Loucy (cell line): ENCODE results near the gene PCGF2.

Source experiments
- H2AFZ ChIP-seq: fragments of 200-600 bp; sonication (generic); 2 replicates; pipeline ENCODE4 v1.6.0; 2016; ENCODE audit warnings: antibody characterized with exemption, mild to moderate bottlenecking, low read length, moderate library complexity
- H3F3A ChIP-seq: fragments of 200-600 bp; 2 replicates; pipeline ENCODE4 v1.6.0; 2016; ENCODE audit warnings: antibody characterized with exemption, low read depth, mild to moderate bottlenecking
- H3K27me3 ChIP-seq: fragments of 200-600 bp; sonication (generic); 2 replicates; pipeline ENCODE4 v1.6.1; 2014; ENCODE audit warnings: low read length, mild to moderate bottlenecking; ENCODE audit not compliant: insufficient read depth, poor library complexity, severe bottlenecking
- H3K36me3 ChIP-seq: fragments of 200-600 bp; sonication (generic); 2 replicates; pipeline ENCODE4 v1.6.1; 2016; ENCODE audit warnings: low read length; ENCODE audit not compliant: insufficient read depth
- H3K4me1 ChIP-seq: fragments of 200-600 bp; sonication (generic); 2 replicates; pipeline ENCODE4 v1.5.1; 2014; ENCODE audit warnings: low read length, mild to moderate bottlenecking; ENCODE audit not compliant: insufficient read depth, poor library complexity, severe bottlenecking
- H3K4me2 ChIP-seq: fragments of 200-600 bp; sonication (generic); 2 replicates; pipeline ENCODE4 v1.6.0; 2014; ENCODE audit warnings: antibody characterized with exemption, low read length, low read depth, mild to moderate bottlenecking; ENCODE audit not compliant: poor library complexity, severe bottlenecking
- H3K4me3 ChIP-seq: fragments of 200-600 bp; sonication (generic); 2 replicates; pipeline ENCODE4 v1.5.1; 2014; ENCODE audit warnings: low read length, mild to moderate bottlenecking, mixed read lengths; ENCODE audit not compliant: poor library complexity, severe bottlenecking
- H3K79me2 ChIP-seq: fragments of 200-600 bp; sonication (generic); 2 replicates; pipeline ENCODE4 v1.6.1; 2014; ENCODE audit warnings: low read length; ENCODE audit not compliant: insufficient read depth
- H3K9ac ChIP-seq: fragments of 200-600 bp; sonication (generic); 2 replicates; pipeline ENCODE4 v1.6.0; 2014; ENCODE audit warnings: mild to moderate bottlenecking, low read depth, low read length, moderate library complexity; ENCODE audit not compliant: poor library complexity, severe bottlenecking
- H3K9me2 ChIP-seq: fragments of 200-600 bp; sonication (generic); replicated peaks from 2 replicates; pipeline ENCODE4 v1.6.1; 2016; ENCODE audit warnings: low read depth, low read length, mixed read lengths
- H3K9me3 ChIP-seq: fragments of 200-600 bp; sonication (generic); 2 replicates; pipeline ENCODE4 v1.6.1; 2014; ENCODE audit warnings: mild to moderate bottlenecking, antibody characterized with exemption, low read length, low read depth; ENCODE audit not compliant: insufficient read depth
- H4K20me1 ChIP-seq: fragments of 200-600 bp; sonication (generic); 2 replicates; pipeline ENCODE4 v1.6.0; 2014; ENCODE audit warnings: antibody characterized with exemption, low read length, mild to moderate bottlenecking; ENCODE audit not compliant: insufficient read depth, poor library complexity, severe bottlenecking
- EZH2phosphoT487 ChIP-seq: fragments of 200-600 bp; IDR thresholded peaks from 2 replicates; pipeline ENCODE4 v1.6.1; 2018; ENCODE audit warnings: antibody characterized with exemption, mild to moderate bottlenecking, moderate library complexity, borderline replicate concordance
- TF ChIP-seq, protein P1 (sequence below): fragments of 200-600 bp; sonication (generic); conservative IDR thresholded peaks from 2 replicates; pipeline ENCODE4 v1.5.1; 2014; ENCODE audit warnings: mild to moderate bottlenecking, antibody characterized with exemption, low read length

Gene PCGF2

DNA sequence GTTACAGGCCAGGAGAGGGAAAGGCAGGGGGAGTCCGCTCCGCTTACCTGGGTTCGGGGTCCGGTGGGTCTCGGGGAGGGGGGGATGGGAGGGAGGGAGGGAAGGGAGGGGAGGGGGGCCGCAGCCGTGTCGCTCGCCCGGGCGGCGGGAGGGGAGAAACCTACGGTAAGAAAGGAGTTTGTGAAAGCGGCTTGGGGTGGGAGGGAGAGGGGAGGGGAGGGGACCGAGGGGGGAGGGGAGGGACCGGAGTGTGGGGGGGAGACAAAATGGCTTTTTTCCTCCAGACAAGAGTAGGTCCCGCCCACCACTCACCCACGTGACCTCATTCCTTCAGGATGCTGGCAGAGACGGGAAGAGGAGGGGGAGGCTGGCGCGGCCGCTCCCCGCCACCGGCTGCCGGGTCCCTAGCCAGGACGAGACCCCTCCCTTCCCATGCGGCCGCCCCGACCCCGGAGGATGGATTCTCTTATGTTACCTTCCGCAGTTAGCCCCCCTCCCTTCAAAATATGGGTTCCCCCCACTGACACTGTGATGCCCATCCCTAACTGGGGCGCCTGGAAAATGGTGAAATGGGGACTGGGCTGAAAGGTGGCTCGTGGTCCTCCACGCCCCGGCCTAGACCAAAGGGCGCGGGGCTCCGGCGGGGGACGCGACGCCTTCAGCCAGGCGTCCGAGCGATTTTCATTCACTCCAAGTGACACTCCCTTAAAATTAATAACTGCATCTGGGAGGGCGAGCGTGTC lies at the start of gene PCGF2:
TSS of gene PCGF2 (minus strand) at position 188 of the 743 bp plus-strand sequence. CDS start 7,934 bp downstream, outside the sequence.
- no peaks in the 10 kb centered on the region for H3K36me3 ChIP-seq
- H3K4me3 ChIP-seq, result peak within 1 kb of the TSS; percentile 97
- peak within 1 kb of the TSS; percentile 96 for H3K9ac ChIP-seq
- no peaks in the 10 kb centered on the region for H3K9me3 ChIP-seq
- H3K79me2 ChIP-seq, result peaks cover 48% of the 10 kb centered on the region
- H3K9me2 ChIP-seq, result no peaks in the 10 kb centered on the region
- peak within 1 kb of the TSS; percentile 99 for H3K4me2 ChIP-seq
- TF ChIP-seq, protein P1, sequence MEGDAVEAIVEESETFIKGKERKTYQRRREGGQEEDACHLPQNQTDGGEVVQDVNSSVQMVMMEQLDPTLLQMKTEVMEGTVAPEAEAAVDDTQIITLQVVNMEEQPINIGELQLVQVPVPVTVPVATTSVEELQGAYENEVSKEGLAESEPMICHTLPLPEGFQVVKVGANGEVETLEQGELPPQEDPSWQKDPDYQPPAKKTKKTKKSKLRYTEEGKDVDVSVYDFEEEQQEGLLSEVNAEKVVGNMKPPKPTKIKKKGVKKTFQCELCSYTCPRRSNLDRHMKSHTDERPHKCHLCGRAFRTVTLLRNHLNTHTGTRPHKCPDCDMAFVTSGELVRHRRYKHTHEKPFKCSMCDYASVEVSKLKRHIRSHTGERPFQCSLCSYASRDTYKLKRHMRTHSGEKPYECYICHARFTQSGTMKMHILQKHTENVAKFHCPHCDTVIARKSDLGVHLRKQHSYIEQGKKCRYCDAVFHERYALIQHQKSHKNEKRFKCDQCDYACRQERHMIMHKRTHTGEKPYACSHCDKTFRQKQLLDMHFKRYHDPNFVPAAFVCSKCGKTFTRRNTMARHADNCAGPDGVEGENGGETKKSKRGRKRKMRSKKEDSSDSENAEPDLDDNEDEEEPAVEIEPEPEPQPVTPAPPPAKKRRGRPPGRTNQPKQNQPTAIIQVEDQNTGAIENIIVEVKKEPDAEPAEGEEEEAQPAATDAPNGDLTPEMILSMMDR, result no peak
- TF ChIP-seq EZH2phosphoT487, result no peak
- H4K20me1 ChIP-seq, result peaks cover 18% of the 10 kb centered on the region
- H3K27me3 ChIP-seq, result no peaks in the 10 kb centered on the region
- peaks cover 46% of the 10 kb centered on the region for H3K4me1 ChIP-seq
- H2AFZ ChIP-seq, result peak within 1 kb of the TSS; percentile 97
- peaks cover 11% of the 10 kb centered on the region; the same call in 1 of the 2 replicates for H3F3A ChIP-seq

- Histone ChIP-seq H3K9ac (peak overlapping the region; percentile 86), H3K9me3 (no peaks in the 10 kb centered on the region)
Measured at GRCh38 chr17:38797828-38798227, 49.7 kb upstream of the PCGF2 start.

GRCh38 chr17:38797158-38797490 lies 49.0 kb upstream of the PCGF2 start:
- H3K4me2 ChIP-seq, result peak overlapping the region; percentile 99
- peaks cover 33% of the 10 kb centered on the region for H4K20me1 ChIP-seq
- H3F3A ChIP-seq, result no peaks in the 10 kb centered on the region
- H3K9me3 ChIP-seq, result no peaks in the 10 kb centered on the region
- peaks cover 67% of the 10 kb centered on the region for H3K79me2 ChIP-seq
- no peaks in the 10 kb centered on the region for H3K27me3 ChIP-seq
- H3K36me3 ChIP-seq, result peaks cover 12% of the 10 kb centered on the region
- peak overlapping the region; percentile 86 for H3K9ac ChIP-seq
- no peak for TF ChIP-seq EZH2phosphoT487
- TF ChIP-seq, protein P1, result no peak
- H3K4me1 ChIP-seq, result peaks cover 33% of the 10 kb centered on the region
- no peak overlapping the region for H2AFZ ChIP-seq
- H3K9me2 ChIP-seq, result no peaks in the 10 kb centered on the region
- H3K4me3 ChIP-seq, result peak overlapping the region; percentile 91

More at GRCh38 chr17:38797828-38798227, 49.7 kb upstream of the PCGF2 start:
- peak overlapping the region; percentile 99 for H3K4me2 ChIP-seq
- H3K79me2 ChIP-seq, result peaks cover 60% of the 10 kb centered on the region
- peaks cover 33% of the 10 kb centered on the region for H4K20me1 ChIP-seq
- H3K27me3 ChIP-seq, result no peaks in the 10 kb centered on the region
- no peak overlapping the region for H2AFZ ChIP-seq
- TF ChIP-seq EZH2phosphoT487, result no peak
- TF ChIP-seq, protein P1, result no peak
- peak overlapping the region; percentile 91 for H3K4me3 ChIP-seq
- peaks cover 20% of the 10 kb centered on the region for H3K36me3 ChIP-seq
- H3K9me2 ChIP-seq, result no peaks in the 10 kb centered on the region
- H3F3A ChIP-seq, result no peaks in the 10 kb centered on the region
- peaks cover 33% of the 10 kb centered on the region for H3K4me1 ChIP-seq
